GM19351 (cell line): Measurements from ENCODE around the gene DOHH.

Experiments
- ATAC-seq: cut with Tn5 transposase; IDR thresholded peaks from one replicate; pipeline ENCODE4 v1.9.1; 2021; ENCODE audit warnings: mild to moderate bottlenecking, moderate library complexity; ENCODE audit not compliant: unreplicated experiment

Gene DOHH

GRCh38 chr19:3505598-3506383 is 5.3 kb upstream of the DOHH start, which contains the start of gene FZR1:
TSS of gene FZR1 (plus strand) at chr19:3506311. CDS start at chr19:3522990, 16,679 bp downstream.
- ATAC-seq: peak; percentile 91

GRCh38 chr19:3504735-3505134 is 4.3 kb upstream of the DOHH start:
- no peak for ATAC-seq

GRCh38 chr19:3503036-3503572 is 2.6 kb upstream of the DOHH start:
- no peak for ATAC-seq

- ATAC-seq: no peak
Observed at GRCh38 chr19:3501780-3502179, 1.3 kb upstream of the DOHH start.

GRCh38 chr19:3499738-3500428 is 591 bp downstream of the DOHH start:
- no peak for ATAC-seq

GRCh38 chr19:3497757-3498520 is 2.5 kb downstream of the DOHH start:
- ATAC-seq: no peak

- no peak for ATAC-seq
Observed at GRCh38 chr19:3496392-3497273, 3.8 kb downstream of the DOHH start.

GRCh38 chr19:3494559-3494958 is 5.9 kb downstream of the DOHH start:
- no peak for ATAC-seq

GRCh38 chr19:3494051-3494450 is 6.4 kb downstream of the DOHH start:
- no peak for ATAC-seq

GRCh38 chr19:3493651-3494050 is 6.8 kb downstream of the DOHH start:
- no peak for ATAC-seq

GRCh38 chr19:3492919-3493318 is 7.6 kb downstream of the DOHH start:
- no peak for ATAC-seq

GRCh38 chr19:3492131-3492839 is 8.2 kb downstream of the DOHH start:
- no peak for ATAC-seq

- no peak for ATAC-seq
Observed at GRCh38 chr19:3491396-3492119, 8.9 kb downstream of the DOHH start.

- no peak for ATAC-seq
Observed at GRCh38 chr19:3483226-3483628, 17.2 kb downstream of the DOHH start, which contains the start of gene SMIM44. TSS of gene SMIM44 (minus strand) at chr19:3483441. CDS start at chr19:3483403, 38 bp downstream.

- ATAC-seq: no peak
Observed at GRCh38 chr19:3482507-3483225, 17.8 kb downstream of the DOHH start.

GRCh38 chr19:3481241-3482090 is 19.0 kb downstream of the DOHH start:
- ATAC-seq: no peak

GRCh38 chr19:3480383-3481091 is 19.9 kb downstream of the DOHH start, which contains the start of gene SMIM24:
TSS of gene SMIM24 (minus strand) at chr19:3480525. CDS start at chr19:3480463, 62 bp downstream.
- no peak for ATAC-seq
